NCI-H526 treated with DMSO at 0.1 percent for 48 hours (cell line): Measurements from ENCODE around the gene TGFBR3.
A peak's percentile ranks its signal among the peaks of the same experiment; 100 is the strongest.
"Not testable (repeated sequence)": the region's sequence is repeated elsewhere in the genome, so short reads cannot be mapped to it uniquely, and the experiment has no call there.

ENCODE experiments used
- DNase-seq: peaks from one replicate; lab custom pipeline; 2025; lab: John Stamatoyannopoulos, UW

TGFBR3 gene

DNA sequence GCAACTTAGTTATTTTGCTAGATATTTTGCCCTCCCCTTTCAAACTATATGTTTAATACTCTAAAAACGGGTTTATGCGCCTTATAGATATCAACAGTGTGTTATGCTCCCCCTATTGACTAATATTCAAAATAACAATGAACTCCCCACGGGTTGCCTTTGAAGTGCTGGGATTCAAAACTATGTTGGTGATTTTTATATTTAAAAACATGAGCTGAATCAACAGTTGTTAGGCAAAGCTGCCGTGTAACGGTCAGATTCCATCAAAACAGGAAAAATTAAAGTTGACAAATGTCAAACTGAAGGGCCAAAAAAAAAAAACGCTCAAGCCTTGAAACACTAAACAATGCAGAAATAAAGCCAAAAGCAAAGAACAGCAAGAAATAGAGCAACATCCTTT, 2.5 kb downstream of the TGFBR3 start:
- DNase-seq = peak; percentile 44

- no peak for DNase-seq
Measured at GRCh38 chr1:91881280-91881679, 4.7 kb downstream of the TGFBR3 start.

GRCh38 chr1:91879733-91880132, 6.2 kb downstream of the TGFBR3 start:
- DNase-seq = no peak

- DNase-seq = no peak
Measured at GRCh38 chr1:91877574-91878208, 8.3 kb downstream of the TGFBR3 start.

DNA sequence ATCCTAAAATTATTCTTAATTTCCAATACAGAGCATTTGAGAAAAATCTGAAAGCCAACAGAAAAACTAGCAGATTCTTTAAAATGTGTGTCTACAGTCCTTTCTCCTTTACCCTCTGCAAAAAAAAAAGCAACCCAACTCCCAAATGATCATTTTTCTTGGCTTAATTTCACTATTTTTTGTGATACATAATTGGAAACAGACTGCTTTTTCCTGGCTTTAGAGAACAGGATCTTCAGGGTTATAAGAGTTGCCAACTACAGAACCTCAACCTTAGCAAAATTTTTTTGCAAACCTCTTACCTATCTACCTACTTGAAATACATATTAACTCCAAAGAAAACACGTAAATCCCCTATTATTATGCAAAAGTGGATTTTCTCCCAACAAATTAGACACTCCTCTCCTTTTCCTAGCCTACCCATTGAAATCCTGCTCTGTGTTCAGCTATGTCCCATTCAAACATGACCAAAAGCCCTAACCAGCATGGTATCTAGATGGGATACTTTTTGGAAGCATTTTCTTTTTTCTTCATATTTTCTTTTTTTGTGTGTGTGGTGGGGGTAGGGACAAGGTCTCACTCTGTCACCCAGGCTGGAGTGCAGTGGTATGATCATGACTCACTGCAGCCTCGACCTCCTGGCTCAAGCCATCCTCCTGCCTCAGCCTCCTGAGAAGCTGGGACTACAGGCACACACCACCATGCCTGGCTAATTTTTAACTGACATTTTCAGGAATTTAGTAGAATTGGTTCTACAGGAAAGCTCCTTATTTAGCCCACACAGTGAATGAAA, 9.0 kb downstream of the TGFBR3 start:
- no peak for DNase-seq

- DNase-seq = no peak
Measured at GRCh38 chr1:91876040-91876470, 9.9 kb downstream of the TGFBR3 start.

DNA sequence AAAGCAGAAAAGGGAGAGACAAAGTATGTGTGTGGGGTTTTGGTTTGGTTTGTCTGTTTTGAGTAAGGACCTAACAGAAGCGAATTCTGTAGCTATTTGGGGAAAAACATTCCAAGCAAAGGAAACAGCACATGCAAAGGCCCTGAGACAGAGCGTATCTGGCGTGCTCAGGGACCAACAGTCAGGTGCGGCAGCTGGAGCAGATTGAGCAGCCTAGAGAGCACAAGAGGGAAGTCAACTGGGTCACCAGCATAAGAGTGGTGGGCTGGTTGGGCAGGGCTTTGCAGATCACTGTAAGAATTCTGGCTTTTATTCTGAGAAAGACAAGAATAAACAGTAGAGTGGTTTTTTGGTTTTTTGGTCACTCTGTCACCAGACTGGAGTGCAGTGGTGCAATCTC, 11.8 kb downstream of the TGFBR3 start:
- no peak for DNase-seq

GRCh38 chr1:91872559-91873081, 13.3 kb downstream of the TGFBR3 start:
- DNase-seq = peak; percentile 34

DNA sequence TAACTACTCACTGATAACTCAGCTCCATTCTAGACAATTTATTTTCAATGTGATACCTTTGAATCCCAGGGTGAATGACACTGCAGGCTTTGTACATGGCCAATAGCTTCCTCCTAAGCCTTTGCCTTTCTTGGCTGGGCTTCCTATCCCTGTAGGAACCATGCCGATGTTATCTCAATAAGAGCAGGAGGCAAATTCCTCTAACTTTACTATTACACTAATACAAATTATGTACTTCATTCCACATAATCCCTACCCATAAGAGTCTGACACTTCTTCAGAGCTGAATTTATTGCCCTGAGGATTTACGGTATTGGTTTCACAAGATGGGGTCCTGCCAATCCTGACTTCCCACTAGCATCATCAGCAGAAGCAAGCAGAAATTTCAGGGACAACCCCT, 14.0 kb downstream of the TGFBR3 start:
- no peak for DNase-seq

DNA sequence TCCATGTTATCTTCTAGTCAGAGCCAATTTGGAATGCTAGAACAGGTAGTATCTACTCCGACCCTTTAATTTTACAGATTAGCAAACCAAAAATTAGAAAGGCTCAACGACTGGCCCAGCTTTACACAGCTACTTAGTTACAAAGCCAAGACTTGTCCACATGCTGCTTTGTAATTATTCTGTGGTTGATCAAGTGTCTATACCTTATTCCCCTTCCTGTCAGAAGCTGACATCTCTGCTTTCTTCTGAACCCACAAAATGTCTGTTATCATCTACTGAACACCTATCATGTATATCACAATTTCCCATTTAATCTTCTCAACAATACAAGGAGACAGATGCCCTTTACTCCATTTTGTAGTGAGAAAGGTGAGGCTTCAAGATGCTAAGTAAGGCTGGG, 15.6 kb downstream of the TGFBR3 start:
- DNase-seq = no peak

DNA sequence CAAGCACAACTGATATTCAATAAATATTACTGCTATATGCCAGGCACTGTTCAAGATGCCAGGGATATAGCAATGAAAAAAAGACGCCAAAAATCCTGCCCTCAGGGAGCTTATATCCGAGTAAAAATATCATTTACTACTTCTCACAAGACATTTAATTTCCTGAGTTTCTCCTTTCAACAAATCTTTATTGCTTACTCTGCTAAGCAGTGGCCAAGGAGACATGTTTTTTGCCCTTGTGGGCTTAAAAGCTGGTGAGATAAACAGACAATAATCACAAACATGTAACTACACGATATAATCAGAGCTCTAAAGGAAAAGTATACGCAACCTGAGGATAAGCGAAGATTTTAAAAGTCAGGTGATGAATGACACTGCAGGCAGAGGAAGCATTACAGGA, 19.5 kb downstream of the TGFBR3 start:
- DNase-seq = no peak

DNA sequence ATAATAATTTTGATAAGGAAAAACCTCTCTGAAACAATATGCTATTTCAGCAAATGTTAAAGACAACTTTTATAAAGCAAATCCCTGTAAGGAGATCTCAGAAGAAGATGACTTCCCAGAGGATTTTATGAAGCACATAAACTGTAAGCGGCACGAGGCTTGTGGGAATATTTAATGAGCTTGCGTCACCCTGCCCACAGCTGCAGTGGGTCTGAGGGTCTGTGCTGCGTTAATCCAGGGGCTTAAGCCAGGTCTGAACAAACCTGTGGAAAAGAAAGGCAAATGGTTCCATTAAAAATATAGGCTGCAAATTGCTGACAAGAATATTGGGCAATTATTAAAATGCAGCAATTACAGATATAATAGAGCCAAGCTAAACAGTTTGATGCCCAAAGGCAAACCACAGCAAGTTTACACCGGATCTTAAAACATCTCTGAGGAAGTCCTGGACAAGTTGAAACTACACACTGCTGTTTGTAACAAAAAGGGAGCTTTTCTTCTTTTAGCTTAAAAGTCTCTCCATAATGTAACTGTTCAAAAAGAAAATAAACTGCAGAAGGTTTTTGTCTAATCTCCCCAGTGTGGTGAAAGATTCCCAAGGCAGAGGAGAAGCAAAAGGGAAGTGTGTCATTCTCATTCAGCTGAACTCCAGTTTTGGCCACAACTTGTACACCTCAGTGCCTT, 21.8 kb downstream of the TGFBR3 start:
- no peak for DNase-seq

DNA sequence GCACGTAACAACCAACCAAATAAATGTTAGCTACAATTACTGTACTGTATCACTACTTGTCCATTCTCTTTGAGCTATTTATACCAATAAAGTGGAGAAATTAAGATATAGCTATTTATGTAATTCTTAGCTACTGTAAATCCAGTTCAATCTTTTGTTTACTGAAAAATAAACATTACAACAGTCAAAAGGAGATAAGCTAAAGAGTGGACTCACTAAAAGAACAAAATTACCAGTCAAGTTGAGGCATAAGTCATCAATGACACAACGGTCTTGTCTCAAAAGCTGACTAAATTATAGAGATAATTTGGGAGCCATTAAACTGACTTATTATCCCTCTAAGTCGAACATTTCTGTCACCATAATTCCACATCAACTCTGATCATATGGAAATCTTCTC, 22.5 kb downstream of the TGFBR3 start:
- DNase-seq = no peak

DNA sequence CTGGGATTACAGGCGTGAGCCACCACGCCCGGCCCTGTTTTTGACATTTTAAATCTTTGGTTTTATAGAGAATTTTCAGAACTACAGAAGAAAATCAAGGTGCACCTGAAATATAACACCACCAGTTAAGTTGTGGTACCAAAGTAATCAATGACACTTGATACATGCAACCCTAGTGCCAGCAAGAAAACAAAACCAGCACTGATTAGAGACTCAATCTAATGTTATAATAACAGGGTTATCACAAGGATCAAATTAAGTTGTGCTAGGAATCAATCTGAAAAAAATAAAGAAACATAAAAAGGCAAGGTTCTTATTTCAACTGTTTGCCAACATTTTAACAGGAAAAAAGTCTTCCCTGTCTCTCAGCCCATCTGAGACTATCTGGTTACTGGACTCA, 23.8 kb downstream of the TGFBR3 start:
- no peak for DNase-seq

DNA sequence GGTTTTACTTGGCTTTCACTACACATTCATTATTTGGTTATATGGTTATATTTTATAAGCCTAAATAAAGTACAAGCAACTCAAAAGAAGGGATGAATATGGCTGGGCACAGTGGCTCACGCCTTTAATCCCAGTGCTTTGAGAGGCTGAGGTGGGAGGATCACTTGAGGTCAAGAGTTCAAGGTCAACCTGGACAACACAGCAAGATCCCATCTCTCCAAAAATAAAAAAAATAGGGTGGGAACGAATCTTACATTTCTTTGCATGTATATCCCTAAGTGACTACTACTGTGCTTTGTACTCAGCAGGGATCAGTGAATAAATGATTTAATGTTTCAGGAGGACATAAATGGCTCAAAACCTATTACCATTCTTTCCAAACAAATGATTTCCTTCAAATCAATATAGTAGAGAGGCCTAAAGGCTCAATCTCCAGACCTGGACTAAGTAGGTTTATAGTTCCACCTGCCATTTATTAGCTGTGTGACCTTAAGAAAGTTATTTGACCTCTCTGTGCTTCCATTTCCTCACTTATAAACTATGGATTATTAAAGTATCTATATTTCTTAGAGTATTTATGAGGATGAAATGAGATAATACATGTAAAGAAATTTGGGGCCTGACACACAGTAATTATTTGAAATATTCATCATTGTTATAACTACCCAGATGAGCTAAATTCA, 28.3 kb downstream of the TGFBR3 start:
- no peak for DNase-seq

DNA sequence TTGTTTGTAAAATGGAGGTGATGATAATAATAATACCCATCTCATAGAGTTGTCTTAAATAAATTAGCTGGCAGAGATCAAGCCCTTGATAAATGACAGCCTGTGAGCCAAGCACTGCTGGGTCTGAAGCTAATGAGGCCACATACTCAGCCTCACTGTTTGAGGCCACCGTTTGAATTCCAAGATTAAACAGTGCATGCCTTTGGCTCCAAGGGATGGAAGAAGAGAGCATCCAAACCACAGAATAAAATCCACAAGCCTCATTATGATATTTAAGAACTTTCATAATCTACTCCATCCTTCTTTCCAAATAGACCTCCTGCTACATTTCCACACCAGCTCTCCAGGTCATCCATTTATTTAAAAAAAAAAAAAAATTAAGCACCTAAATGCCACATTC, 29.0 kb downstream of the TGFBR3 start:
- no peak for DNase-seq

DNA sequence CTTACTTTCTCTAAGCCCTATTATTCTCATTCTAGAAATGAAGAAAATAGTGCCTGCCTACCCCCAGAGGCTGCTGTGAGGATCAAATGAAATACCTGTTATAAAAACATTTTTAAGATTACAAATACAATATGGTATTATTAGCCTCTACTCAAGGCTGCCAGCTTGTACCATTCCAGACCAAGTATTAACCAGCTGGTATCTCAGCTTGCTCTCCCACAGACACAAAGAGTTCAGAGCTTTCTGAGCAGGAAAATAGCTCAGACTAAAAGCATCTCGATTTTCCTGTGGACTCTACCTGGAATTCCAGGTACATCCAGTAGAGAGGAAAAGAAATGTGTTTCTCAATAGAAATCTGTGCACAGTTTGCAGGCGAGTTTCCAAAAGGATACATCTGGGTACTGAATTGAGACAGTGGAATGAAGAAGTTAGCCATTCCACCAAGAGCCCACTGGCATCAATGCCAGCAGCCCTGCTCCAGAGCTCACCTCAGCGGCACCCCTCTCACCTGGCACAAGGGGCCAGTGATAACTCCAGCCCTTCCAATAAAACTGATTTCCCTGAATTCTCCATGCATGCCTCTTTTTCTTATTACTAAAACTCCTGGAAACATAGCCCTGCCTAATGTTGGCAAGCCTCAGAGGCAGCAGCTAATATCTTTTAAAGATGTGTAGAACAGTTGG, 31.0 kb downstream of the TGFBR3 start:
- DNase-seq = no peak

DNA sequence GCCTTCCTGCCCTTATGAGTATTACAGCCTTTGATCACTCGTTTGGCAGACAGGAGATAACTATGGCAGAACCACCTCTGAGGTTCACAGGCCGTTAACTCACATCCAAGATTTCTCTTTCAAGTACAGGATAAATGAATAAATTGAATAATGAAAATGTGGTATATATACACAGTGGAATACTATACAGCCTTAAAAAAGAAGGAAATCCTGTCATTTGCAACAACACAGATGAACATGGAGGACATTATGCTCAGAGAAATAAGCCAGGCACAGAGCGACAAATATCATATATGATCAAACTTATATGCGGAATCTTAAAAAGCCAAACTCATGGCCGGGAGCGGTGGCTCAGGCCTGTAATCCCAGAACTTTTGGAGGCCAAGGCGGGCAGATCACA, 32.6 kb downstream of the TGFBR3 start:
- DNase-seq = no peak

- not testable (repeated sequence) for DNase-seq
Measured at GRCh38 chr1:91852011-91852410, 33.9 kb downstream of the TGFBR3 start.

GRCh38 chr1:91851130-91852010, 34.6 kb downstream of the TGFBR3 start:
- no peak for DNase-seq

DNA sequence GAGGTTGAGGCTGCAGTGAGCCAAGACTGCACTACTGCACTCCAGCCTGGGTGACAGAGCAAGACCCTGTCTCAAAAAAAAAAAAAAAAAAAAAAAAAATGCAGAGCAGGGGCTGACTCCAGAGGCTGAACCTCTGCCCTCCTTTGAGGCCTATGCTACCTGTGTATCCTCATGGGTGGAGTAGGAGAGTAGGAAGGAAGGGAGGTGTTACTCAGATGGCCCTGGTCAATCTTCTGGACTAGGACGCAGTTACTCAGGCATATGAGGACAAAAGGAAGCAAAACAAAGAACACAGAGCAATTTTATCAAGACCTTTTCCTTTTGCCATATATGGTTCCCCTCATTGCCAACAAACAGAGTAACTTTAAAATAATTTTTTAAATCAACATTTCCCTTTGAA, 35.2 kb downstream of the TGFBR3 start:
- DNase-seq = no peak
